GM12878 (cell line): ENCODE results near the gene CKMT2. TPM values are rescaled to one million over a fixed set of nuclear protein-coding genes. Genes with fewer than 3 reads are reported as not detected.

Source experiments
- ATAC-seq: fragments of 200-7000 bp; cut with Tn5 transposase; 3 replicates; pipeline ENCODE4 v1.9.1; 2020; ENCODE audit warnings: mild to moderate bottlenecking, moderate library complexity
- BruUV-seq: library from RNA; stranded (reverse); fragments of 400-500 nt; replicated peaks from 2 replicates; lab custom pipeline; 2021; lab: Mats Ljungman, UMichigan
- CTCF ChIA-PET: fragments of 300-600 bp; sonication (Branson Sonifier 250); formaldehyde crosslinking; extraction: SDS; loops from one replicate; lab custom pipeline; 2021; ENCODE audit warnings: inconsistent platforms; lab: Yijun Ruan, JAX
- POLR2A ChIA-PET: fragments of 350-600 bp; formaldehyde crosslinking; extraction: SDS; loops from one replicate; lab custom pipeline; 2021; ENCODE audit warnings: inconsistent platforms; lab: Charles Lee
- RAD21 ChIA-PET: fragments of 300-600 bp; sonication (Branson Sonifier 250); formaldehyde crosslinking; loops from one replicate; lab custom pipeline; 2023; ENCODE audit warnings: antibody characterized with exemption; ENCODE audit not compliant: unreplicated experiment; lab: Charles Lee
- SMC1A ChIA-PET: fragments of 300-600 bp; sonication (Branson Sonifier 250); formaldehyde crosslinking; loops from one replicate; lab custom pipeline; 2023; ENCODE audit not compliant: unreplicated experiment, uncharacterized antibody; lab: Charles Lee
- DNase-seq: peaks from one replicate; pipeline ENCODE4 v3.0.0-alpha.2; 2011; ENCODE audit warnings: low read depth, low spot score
- FAIRE-seq: peaks from 3 replicates; lab custom pipeline; 2011; peaks lifted over from hg19 to GRCh38; lab: Jason Lieb, UNC
- H2AFZ ChIP-seq: 2 replicates; pipeline ENCODE4 v1.6.0; 2011; ENCODE audit warnings: low read depth, low read length, control low read depth; ENCODE audit not compliant: control insufficient read depth
- H3K27ac ChIP-seq: 2 replicates; pipeline ENCODE4 v1.5.1; 2011; ENCODE audit warnings: control low read depth; ENCODE audit not compliant: control insufficient read depth, insufficient read depth
- H3K27me3 ChIP-seq, 2 experiments: replicated peaks in 1 of 2; 2 replicates each; pipeline versions ENCODE4 v1.6.0 to v1.6.1; 2011; ENCODE audit warnings: low read length in 1 of 2; ENCODE audit not compliant: control insufficient read depth in 2 of 2, insufficient read depth in 2 of 2
- H3K36me3 ChIP-seq, 2 experiments: 2 replicates each; pipeline ENCODE4 v1.5.1; 2011; ENCODE audit warnings: low read length in 1 of 2; ENCODE audit not compliant: control insufficient read depth in 2 of 2, insufficient read depth in 2 of 2
- H3K4me1 ChIP-seq: 2 replicates; pipeline ENCODE4 v1.6.1; 2011; ENCODE audit warnings: mild to moderate bottlenecking, low read length, moderate library complexity, mixed read lengths; ENCODE audit not compliant: control insufficient read depth, insufficient read depth
- H3K4me2 ChIP-seq: 2 replicates; pipeline ENCODE4 v1.6.0; 2011; ENCODE audit warnings: control low read depth; ENCODE audit not compliant: control insufficient read depth, insufficient read depth
- H3K4me3 ChIP-seq: fragments of 200-600 bp; sonication (generic); 2 replicates; pipeline ENCODE4 v1.5.1; 2016
- H3K79me2 ChIP-seq: 2 replicates; pipeline ENCODE4 v1.6.0; 2011; ENCODE audit warnings: low read length; ENCODE audit not compliant: control insufficient read depth, insufficient read depth
- H3K9ac ChIP-seq: 2 replicates; pipeline ENCODE4 v1.8.0; 2011; ENCODE audit warnings: low read length, control low read depth, mixed read lengths; ENCODE audit not compliant: control insufficient read depth, insufficient read depth
- H3K9me3 ChIP-seq: replicated peaks from 3 replicates; pipeline ENCODE4 v1.5.1; 2011; ENCODE audit warnings: mild to moderate bottlenecking, low read length; ENCODE audit not compliant: control insufficient read depth, insufficient read depth
- H4K20me1 ChIP-seq: 2 replicates; pipeline ENCODE4 v1.6.0; 2011; ENCODE audit not compliant: control insufficient read depth, insufficient read depth
- BRCA1 ChIP-seq: IDR thresholded peaks from 2 replicates; pipeline ENCODE4 v1.6.1; 2011; ENCODE audit warnings: low read depth, low read length, improper control_type of control experiment
- ESRRA ChIP-seq: IDR thresholded peaks from 2 replicates; pipeline ENCODE4 v1.6.1; 2012; ENCODE audit warnings: mild to moderate bottlenecking, low read length, improper control_type of control experiment
- ETV6 ChIP-seq, 2 experiments: fragments of 450-650 bp in 1 of 2; IDR thresholded peaks in 1 of 2; conservative IDR thresholded peaks in 1 of 2; 2 replicates each; pipeline ENCODE4 v1.6.1; 2014; ENCODE audit warnings: antibody characterized with exemption in 1 of 2, borderline replicate concordance in 1 of 2, low read depth in 1 of 2, mild to moderate bottlenecking in 1 of 2, moderate library complexity in 1 of 2
- LARP7 ChIP-seq: fragments of 450-650 bp; IDR thresholded peaks from 2 replicates; pipeline ENCODE4 v1.6.1; 2017; ENCODE audit warnings: mild to moderate bottlenecking
- MTA3 ChIP-seq: IDR thresholded peaks from 2 replicates; pipeline ENCODE4 v1.6.1; 2012; ENCODE audit warnings: low read length, inconsistent platforms, borderline replicate concordance
- NR2C1 ChIP-seq: fragments of 450-650 bp; IDR thresholded peaks from 2 replicates; pipeline ENCODE4 v1.6.1; 2017; ENCODE audit warnings: antibody characterized with exemption, mild to moderate bottlenecking, moderate library complexity
- POU2F2 ChIP-seq: IDR thresholded peaks from 3 replicates; pipeline ENCODE4 v1.6.1; 2011; ENCODE audit warnings: low read depth, mild to moderate bottlenecking, low read length, borderline replicate concordance
- RBBP5 ChIP-seq: fragments of 200-600 bp; sonication (generic); conservative IDR thresholded peaks from 2 replicates; pipeline ENCODE4 v1.6.1; 2016
- SIX5 ChIP-seq: IDR thresholded peaks from 2 replicates; pipeline ENCODE4 v1.6.1; 2011; ENCODE audit warnings: mild to moderate bottlenecking, low read depth, low read length, moderate library complexity; ENCODE audit not compliant: severe bottlenecking
- SPI1 ChIP-seq: IDR thresholded peaks from 2 replicates; pipeline ENCODE4 v1.6.1; 2011; ENCODE audit warnings: low read depth, mild to moderate bottlenecking, low read length, moderate library complexity, borderline replicate concordance; ENCODE audit not compliant: insufficient read depth
- SREBF2 ChIP-seq: IDR thresholded peaks from 2 replicates; pipeline ENCODE4 v1.6.1; 2012; ENCODE audit warnings: mild to moderate bottlenecking, low read length
- SUZ12 ChIP-seq: fragments of 200-600 bp; sonication (generic); IDR thresholded peaks from one replicate; pipeline ENCODE4 v1.6.1; 2018; ENCODE audit warnings: antibody characterized with exemption, mild to moderate bottlenecking; ENCODE audit not compliant: unreplicated experiment
- YY1 ChIP-seq: IDR thresholded peaks from 2 replicates; pipeline ENCODE4 v1.6.1; 2011; ENCODE audit warnings: low read depth, mild to moderate bottlenecking, low read length
- ZNF24 ChIP-seq: fragments of 450-650 bp; IDR thresholded peaks from 2 replicates; pipeline ENCODE4 v1.6.1; 2017; ENCODE audit warnings: antibody characterized with exemption, mild to moderate bottlenecking
- WGBS: methylation state at CpG from one replicate; pipeline ENCODE4 v1.1.6; 2016; ENCODE audit warnings: low lambda C conversion rate; ENCODE audit not compliant: insufficient replicate concordance, insufficient coverage; ENCODE audit errors: missing lambda C conversion rate; 5-methylcytosine and 5-hydroxymethylcytosine counted together
- in situ Hi-C: fragments of 300-500 bp; cut with MboI; formaldehyde crosslinking; loops from 9 replicates; pipeline ENCODE4 v1.14.3; 2018; ENCODE audit warnings: mixed read lengths
- intact Hi-C: fragments of 100-400 bp; cut with micrococcal nuclease; formaldehyde crosslinking; loops from one replicate; pipeline ENCODE4 v1.14.2; 2022; ENCODE audit not compliant: unreplicated experiment
- polyA plus RNA-seq, 11 experiments: library from polyadenylated mRNA; depleted of rRNA in 4 of 11; unstranded in 6 of 11; stranded (reverse) in 5 of 11; fragments of >200 nt; fragmentation: Nextera tagmentation in 4 of 11; fragmentation: Illumina TruSeq in 1 of 11; extraction: Ambion mirVana in 4 of 11; extraction: Trizol in 1 of 11; gene quantifications; 1 replicate in 1 of 11; 2 replicates in 10 of 11; pipeline versions ENCODE4 v1.2.1 to v1.2.3, GENCODE V29; 2011 to 2016; ENCODE audit warnings: inconsistent platforms in 2 of 11, missing spikeins in 2 of 11, low read depth in 1 of 11
- total RNA-seq, 4 experiments: library from RNA; depleted of rRNA in 3 of 4; stranded (reverse); fragments of >200 nt in 3 of 4; fragmentation: Illumina TruSeq in 1 of 4; extraction: Trizol in 1 of 4; gene quantifications; 2 replicates each; pipeline versions ENCODE4 v1.2.1 to v1.2.3, GENCODE V29; 2013 to 2021
- TF ChIP-seq, protein P1 (sequence below): fragments of 450-650 bp; IDR thresholded peaks from 2 replicates; pipeline ENCODE4 v1.6.1; 2018; ENCODE audit warnings: mild to moderate bottlenecking, low read depth, moderate library complexity; ENCODE audit not compliant: partially characterized antibody

CKMT2 gene
- total and polyA plus RNA-seq, 10 of the 15 experiments (the other 5 are each of a cell fraction or from before 2014, with no cell fraction given), result 0.70 to 1.2 TPM; not detected in 8

DNA sequence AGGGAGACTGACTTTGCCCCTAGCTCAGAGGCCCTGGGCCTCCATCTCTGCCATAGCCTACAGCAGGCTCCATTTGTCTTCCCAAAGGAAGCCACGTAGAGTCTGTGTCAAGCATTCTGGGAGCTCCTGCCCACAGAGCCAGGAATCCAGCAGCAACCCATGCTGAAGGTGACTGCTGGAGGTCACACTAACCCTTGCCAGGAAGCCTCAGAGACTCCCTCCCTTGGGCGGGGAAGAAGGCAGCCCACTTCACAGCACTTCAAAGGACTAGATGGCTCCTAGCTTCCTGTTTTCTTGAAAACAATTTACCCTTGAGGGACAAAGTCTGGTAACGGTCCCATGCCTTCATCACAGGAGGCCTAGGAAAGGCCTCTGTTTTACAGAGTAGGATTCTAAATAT is 1.7 kb downstream of the CKMT2 start:
- RAD21 ChIA-PET, result no interaction called here
- H3K36me3 ChIP-seq, result no peaks in the 10 kb centered on the region
- DNase-seq (no peak), FAIRE-seq (no peak)
- H3K27ac ChIP-seq, result no peak overlapping the region
- H2AFZ ChIP-seq, result no peak overlapping the region
- TF ChIP-seq YY1 (no peak), SIX5 (no peak), POU2F2 (no peak), ZNF24 (no peak), RBBP5 (no peak), SUZ12 (no peak)
- TF ChIP-seq, all 136 proteins: peak for 0
- no TSS peak for BruUV-seq
- Histone ChIP-seq H3K27me3 (no peaks in the 10 kb centered on the region), H3K4me3 (no peak overlapping the region), H3K4me1 (no peaks in the 10 kb centered on the region), H3K4me2 (no peak overlapping the region), H3K9me3 (no peaks in the 10 kb centered on the region), H3K9ac (no peak overlapping the region), H4K20me1 (no peaks in the 10 kb centered on the region), H3K79me2 (no peaks in the 10 kb centered on the region)
- CTCF ChIA-PET, result no interaction called here
- no peak for ATAC-seq
- in situ Hi-C loops, result no loop called here
- SMC1A ChIA-PET, result interaction anchor here (1.1 kb wide), 1 partner anchor 10 kb away, joined by 4 read pairs; no protein-coding TSS in a partner anchor
- POLR2A ChIA-PET, result interaction anchor here (0.6 kb wide), 1 partner anchor 53 kb away, joined by 3 read pairs; no protein-coding TSS in a partner anchor
- 54% methylated on average over 3 of the region's 3 CpGs for WGBS
- intact Hi-C loops, result no loop called here

DNA sequence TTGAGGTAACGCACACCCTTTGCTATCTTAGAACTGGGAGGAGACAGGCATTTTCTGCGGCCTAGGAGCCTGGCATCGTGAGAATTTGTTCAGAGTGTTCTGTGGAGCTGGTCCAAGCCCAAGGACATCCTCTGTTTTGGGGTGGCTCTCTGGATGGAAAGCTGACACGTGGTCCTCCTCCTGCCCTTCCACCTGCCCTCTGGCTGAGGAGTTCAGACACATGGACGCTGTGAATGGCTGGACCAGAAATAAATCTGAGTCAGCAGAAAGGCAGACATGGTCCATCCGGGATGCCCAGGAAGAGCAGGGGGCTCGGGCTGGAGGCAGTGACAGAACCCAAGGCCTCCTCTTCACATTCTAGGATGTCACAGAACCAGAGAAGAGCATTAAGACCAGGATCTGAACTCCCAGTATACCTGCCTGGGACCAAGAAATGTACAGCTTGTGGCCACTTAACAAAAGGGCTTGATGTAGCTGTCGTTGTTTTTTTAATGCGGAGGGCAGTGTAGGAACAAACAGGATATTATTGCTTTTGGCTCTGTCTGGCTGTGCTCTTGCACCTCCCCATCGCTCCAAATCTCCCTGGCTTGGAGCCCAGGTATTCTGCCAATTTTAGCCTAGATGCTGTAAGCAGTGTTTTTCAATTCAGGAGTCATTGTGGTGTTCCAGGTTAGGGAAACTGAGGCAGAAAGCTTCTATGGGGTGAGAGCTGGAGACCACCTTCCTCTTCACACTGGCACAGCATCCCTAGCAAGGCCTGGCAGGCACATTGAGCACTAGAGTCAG is 2.4 kb downstream of the CKMT2 start:
- in situ Hi-C loops (no loop called here), intact Hi-C loops (no loop called here)
- H2AFZ ChIP-seq, result no peak overlapping the region
- H3K9me3 ChIP-seq, result no peaks in the 10 kb centered on the region
- H3K36me3 ChIP-seq, result no peaks in the 10 kb centered on the region
- H3K27ac ChIP-seq, result no peak overlapping the region
- H3K79me2 ChIP-seq, result no peaks in the 10 kb centered on the region
- ATAC-seq, result no peak
- no peaks in the 10 kb centered on the region for H3K27me3 ChIP-seq
- ChIA-PET SMC1A (interaction anchor here (1.1 kb wide), 1 partner anchor 10 kb away, joined by 4 read pairs; no protein-coding TSS in a partner anchor), CTCF (interaction anchor here (1.4 kb wide), 1 partner anchor 64 kb away, joined by 3 read pairs; no protein-coding TSS in a partner anchor), RAD21 (no interaction called here), POLR2A (interaction anchor here (1.2 kb wide), 1 partner anchor 11 kb away, joined by 3 read pairs; no protein-coding TSS in a partner anchor)
- WGBS, result 84% methylated on average over 10 of the region's 10 CpGs
- no peaks in the 10 kb centered on the region for H4K20me1 ChIP-seq
- H3K4me3 ChIP-seq, result no peak overlapping the region
- DNase-seq, result no peak
- no TSS peak for BruUV-seq
- H3K4me2 ChIP-seq, result no peak overlapping the region
- H3K4me1 ChIP-seq, result no peaks in the 10 kb centered on the region
- FAIRE-seq, result no peak
- H3K9ac ChIP-seq, result no peak overlapping the region
- no peak for TF ChIP-seq NR2C1
- TF ChIP-seq SREBF2, result no peak
- TF ChIP-seq MTA3, result no peak
- no peak for TF ChIP-seq ESRRA
- no peak for TF ChIP-seq BRCA1
- TF ChIP-seq SPI1, result no peak
- TF ChIP-seq, protein P1, sequence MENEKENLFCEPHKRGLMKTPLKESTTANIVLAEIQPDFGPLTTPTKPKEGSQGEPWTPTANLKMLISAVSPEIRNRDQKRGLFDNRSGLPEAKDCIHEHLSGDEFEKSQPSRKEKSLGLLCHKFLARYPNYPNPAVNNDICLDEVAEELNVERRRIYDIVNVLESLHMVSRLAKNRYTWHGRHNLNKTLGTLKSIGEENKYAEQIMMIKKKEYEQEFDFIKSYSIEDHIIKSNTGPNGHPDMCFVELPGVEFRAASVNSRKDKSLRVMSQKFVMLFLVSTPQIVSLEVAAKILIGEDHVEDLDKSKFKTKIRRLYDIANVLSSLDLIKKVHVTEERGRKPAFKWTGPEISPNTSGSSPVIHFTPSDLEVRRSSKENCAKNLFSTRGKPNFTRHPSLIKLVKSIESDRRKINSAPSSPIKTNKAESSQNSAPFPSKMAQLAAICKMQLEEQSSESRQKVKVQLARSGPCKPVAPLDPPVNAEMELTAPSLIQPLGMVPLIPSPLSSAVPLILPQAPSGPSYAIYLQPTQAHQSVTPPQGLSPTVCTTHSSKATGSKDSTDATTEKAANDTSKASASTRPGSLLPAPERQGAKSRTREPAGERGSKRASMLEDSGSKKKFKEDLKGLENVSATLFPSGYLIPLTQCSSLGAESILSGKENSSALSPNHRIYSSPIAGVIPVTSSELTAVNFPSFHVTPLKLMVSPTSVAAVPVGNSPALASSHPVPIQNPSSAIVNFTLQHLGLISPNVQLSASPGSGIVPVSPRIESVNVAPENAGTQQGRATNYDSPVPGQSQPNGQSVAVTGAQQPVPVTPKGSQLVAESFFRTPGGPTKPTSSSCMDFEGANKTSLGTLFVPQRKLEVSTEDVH, result no peak
- TF ChIP-seq ETV6 (conservative IDR thresholded peaks at IDR 0.05 in 1 of 2, IDR thresholded peaks at IDR 0.05 in 1 of 2; ENCODE audit: borderline replicate concordance in 1 of 2, low read depth in 1 of 2), result no peak
- TF ChIP-seq LARP7, result no peak
- no peak for TF ChIP-seq POU2F2
